ENCODE data around the gene USP13. TPM values are rescaled to one million over a fixed set of nuclear protein-coding genes. Genes with fewer than 3 reads are reported as not detected.

The USP13 gene
- total RNA-seq, 1 experiment from 2014 or later, result 27.8 TPM

- in situ Hi-C loops (cut with HindIII; ENCODE audit: low pct_unique_long_range_greater_than_20kb, low sequenced_read_pairs), result no loop called here
- BruUV-seq (replicated peaks), result no TSS peak
- no peak for ATAC-seq
- Histone ChIP-seq H3K4me3 (ENCODE audit: low read depth in 2 of 2, low read length in 2 of 2) (no peak overlapping the region), H3K9me3 (ENCODE audit: control insufficient read depth, insufficient read depth, low read depth, low read length) (no peaks in the 10 kb centered on the region), H3K4me1 (ENCODE audit: control insufficient read depth, insufficient read depth, low read length) (peaks cover 41% of the 10 kb centered on the region), H3K27ac (ENCODE audit: low read length) (no peak overlapping the region), H3K36me3 (ENCODE audit: control insufficient read depth, insufficient read depth, low read length) (no peaks in the 10 kb centered on the region), H3K27me3 (ENCODE audit: control insufficient read depth, insufficient read depth, low read length) (no peaks in the 10 kb centered on the region)
- ChIA-PET POLR2A (interaction anchor here (1.0 kb wide), 1 partner anchor 11 kb away, joined by 3 read pairs; no protein-coding TSS in a partner anchor), CTCF (no interaction called here)
- DNase-seq (ENCODE audit: low read depth, low spot score), result no peak
- TF ChIP-seq SIN3A (IDR thresholded peaks at IDR 0.05; ENCODE audit: borderline replicate concordance, insufficient read depth, low read depth, low read length) (no peak), CTCF (IDR thresholded peaks at IDR 0.05) (no peak), POLR2AphosphoS5 (IDR thresholded peaks at IDR 0.05; ENCODE audit: low read depth, low read length) (no peak), REST (IDR thresholded peaks at IDR 0.05; ENCODE audit: insufficient read depth in 1 of 2, low read depth in 2 of 2, low read length in 1 of 2) (no peak), TCF7L2 (IDR thresholded peaks at IDR 0.05; ENCODE audit: low read depth, low read length) (no peak)
- intact Hi-C loops (cut with micrococcal nuclease; ENCODE audit: unreplicated experiment), result no loop called here
Observed at GRCh38 chr3:179677884-179678283, 25.0 kb downstream of the USP13 start.

- TF ChIP-seq POLR2AphosphoS5 (IDR thresholded peaks at IDR 0.05; ENCODE audit: low read depth, low read length), result no peak
- TF ChIP-seq CTCF (IDR thresholded peaks at IDR 0.05), result no peak
- no peak; the same call in 1 of the 2 replicates for TF ChIP-seq TCF7L2 (IDR thresholded peaks at IDR 0.05; ENCODE audit: low read depth, low read length)
- no peak for TF ChIP-seq REST (IDR thresholded peaks at IDR 0.05; ENCODE audit: insufficient read depth in 1 of 2, low read depth in 2 of 2, low read length in 1 of 2)
- no peak for TF ChIP-seq SIN3A (IDR thresholded peaks at IDR 0.05; ENCODE audit: borderline replicate concordance, insufficient read depth, low read depth, low read length)
- intact Hi-C loops (cut with micrococcal nuclease; ENCODE audit: unreplicated experiment), result loop anchor here (1.0 kb wide), 1 partner anchor 29 kb away; no protein-coding TSS in a partner anchor
- no peaks in the 10 kb centered on the region for H3K36me3 ChIP-seq (ENCODE audit: control insufficient read depth, insufficient read depth, low read length)
- DNase-seq (ENCODE audit: low read depth, low spot score) (no peak), ATAC-seq (peak; percentile 78)
- H3K27me3 ChIP-seq (ENCODE audit: control insufficient read depth, insufficient read depth, low read length), result no peaks in the 10 kb centered on the region
- BruUV-seq (replicated peaks), result no TSS peak
- H3K27ac ChIP-seq (ENCODE audit: low read length), result peak overlapping the region; percentile 62
- ChIA-PET CTCF (interaction anchor here (0.6 kb wide), 2 partner anchors 28 to 32 kb away, joined by 3 to 5 read pairs; no protein-coding TSS in a partner anchor), POLR2A (no interaction called here)
- H3K4me1 ChIP-seq (ENCODE audit: control insufficient read depth, insufficient read depth, low read length), result peaks cover 41% of the 10 kb centered on the region
- H3K4me3 ChIP-seq (ENCODE audit: low read depth in 2 of 2, low read length in 2 of 2), result peak overlapping the region; percentile 16 to 50
- H3K9me3 ChIP-seq (ENCODE audit: control insufficient read depth, insufficient read depth, low read depth, low read length), result no peaks in the 10 kb centered on the region
- in situ Hi-C loops (cut with HindIII; ENCODE audit: low pct_unique_long_range_greater_than_20kb, low sequenced_read_pairs), result no loop called here
Observed at GRCh38 chr3:179681492-179682263, 28.8 kb downstream of the USP13 start.
